Neutrophil (primary cell): Measurements from ENCODE around the gene C6orf15.

ENCODE experiments used
- H3K27ac ChIP-seq: fragments of 200-600 bp; sonication (generic); 2 replicates; pipeline ENCODE4 v1.5.1; 2016; ENCODE audit warnings: mild to moderate bottlenecking, moderate library complexity
- H3K27me3 ChIP-seq: fragments of 200-600 bp; sonication (generic); 2 replicates; pipeline ENCODE4 v1.6.0; 2016; ENCODE audit warnings: mild to moderate bottlenecking
- H3K36me3 ChIP-seq: fragments of 200-600 bp; sonication (generic); 2 replicates; pipeline ENCODE4 v1.5.1; 2017
- H3K4me1 ChIP-seq, 2 experiments: fragments of 200-600 bp in 1 of 2; sonication (generic) in 1 of 2; 1 replicate in 1 of 2; 2 replicates in 1 of 2; pipeline versions ENCODE4 v1.5.1 to v1.6.1; 2013 to 2016; ENCODE audit warnings: low read depth in 1 of 2, low read length in 1 of 2, mild to moderate bottlenecking in 1 of 2, moderate library complexity in 1 of 2; ENCODE audit not compliant: control insufficient read depth in 1 of 2, insufficient read depth in 1 of 2
- H3K4me3 ChIP-seq, 2 experiments: fragments of 200-600 bp in 1 of 2; sonication (generic) in 1 of 2; 1 replicate in 1 of 2; 2 replicates in 1 of 2; pipeline ENCODE4 v1.5.1; 2013 to 2016; ENCODE audit warnings: low read depth in 1 of 2, low read length in 1 of 2, mild to moderate bottlenecking in 1 of 2, moderate library complexity in 1 of 2
- H3K9me3 ChIP-seq: fragments of 200-600 bp; sonication (generic); 2 replicates; pipeline ENCODE4 v1.5.1; 2016
- TF ChIP-seq, protein P1 (sequence below): fragments of 200-600 bp; sonication (generic); IDR thresholded peaks from 2 replicates; pipeline ENCODE4 v1.5.1; 2016; ENCODE audit warnings: antibody characterized with exemption

Gene C6orf15

DNA sequence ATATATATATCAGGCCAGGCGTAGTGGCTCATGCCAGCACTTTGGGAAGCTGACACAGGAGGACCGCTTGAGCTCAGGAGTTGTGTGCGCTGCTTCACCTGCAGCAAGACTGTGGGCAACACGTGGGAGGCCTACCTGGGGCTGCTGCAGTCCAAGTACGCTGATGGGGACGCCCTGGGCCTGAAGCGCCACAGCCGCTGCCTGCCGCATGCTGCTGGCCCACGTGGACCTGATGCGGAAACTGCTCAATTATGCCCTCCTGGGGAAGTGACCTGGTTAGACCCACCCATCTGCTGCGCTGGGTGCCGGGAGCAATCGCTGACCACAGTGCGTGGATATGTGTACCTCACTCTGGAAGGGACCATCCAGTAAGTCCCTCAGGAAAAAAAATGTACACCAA, 28.3 kb upstream of the C6orf15 start:
- H3K4me1 ChIP-seq = peaks cover 4 to 5% of the 10 kb centered on the region in 2 experiments
- TF ChIP-seq, protein P1, sequence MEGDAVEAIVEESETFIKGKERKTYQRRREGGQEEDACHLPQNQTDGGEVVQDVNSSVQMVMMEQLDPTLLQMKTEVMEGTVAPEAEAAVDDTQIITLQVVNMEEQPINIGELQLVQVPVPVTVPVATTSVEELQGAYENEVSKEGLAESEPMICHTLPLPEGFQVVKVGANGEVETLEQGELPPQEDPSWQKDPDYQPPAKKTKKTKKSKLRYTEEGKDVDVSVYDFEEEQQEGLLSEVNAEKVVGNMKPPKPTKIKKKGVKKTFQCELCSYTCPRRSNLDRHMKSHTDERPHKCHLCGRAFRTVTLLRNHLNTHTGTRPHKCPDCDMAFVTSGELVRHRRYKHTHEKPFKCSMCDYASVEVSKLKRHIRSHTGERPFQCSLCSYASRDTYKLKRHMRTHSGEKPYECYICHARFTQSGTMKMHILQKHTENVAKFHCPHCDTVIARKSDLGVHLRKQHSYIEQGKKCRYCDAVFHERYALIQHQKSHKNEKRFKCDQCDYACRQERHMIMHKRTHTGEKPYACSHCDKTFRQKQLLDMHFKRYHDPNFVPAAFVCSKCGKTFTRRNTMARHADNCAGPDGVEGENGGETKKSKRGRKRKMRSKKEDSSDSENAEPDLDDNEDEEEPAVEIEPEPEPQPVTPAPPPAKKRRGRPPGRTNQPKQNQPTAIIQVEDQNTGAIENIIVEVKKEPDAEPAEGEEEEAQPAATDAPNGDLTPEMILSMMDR = no peak
- H3K27me3 ChIP-seq = peaks cover 19% of the 10 kb centered on the region

DNA sequence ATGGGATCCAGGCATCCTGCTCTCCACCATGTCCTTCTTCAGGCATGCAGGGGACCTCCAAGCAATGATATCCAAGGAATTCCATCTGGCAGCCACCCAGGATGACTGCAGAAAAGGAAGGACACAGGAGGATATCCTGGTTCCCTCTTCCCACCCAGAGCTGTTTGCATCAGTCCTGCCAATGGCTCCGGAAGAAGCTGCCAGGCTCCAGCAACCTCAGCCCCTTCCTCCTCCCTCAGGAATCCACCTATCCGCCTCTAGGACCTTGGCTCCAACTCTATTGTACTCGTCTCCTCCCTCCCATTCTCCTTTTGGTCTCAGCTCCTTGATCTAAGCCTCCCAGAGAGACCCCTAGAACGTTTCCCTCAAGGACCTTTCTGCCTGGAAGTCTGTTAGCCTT, 27.2 kb upstream of the C6orf15 start:
- H3K4me1 ChIP-seq = peaks cover 4 to 5% of the 10 kb centered on the region in 2 experiments
- peaks cover 14% of the 10 kb centered on the region for H3K36me3 ChIP-seq
- H3K9me3 ChIP-seq = no peaks in the 10 kb centered on the region
- TF ChIP-seq, protein P1 = no peak
- H3K27ac ChIP-seq = no peak overlapping the region
- no peak overlapping the region for H3K4me3 ChIP-seq
- H3K27me3 ChIP-seq = peaks cover 19% of the 10 kb centered on the region

More for the DNA sequence above, 28.3 kb upstream of the C6orf15 start:
- Histone ChIP-seq H3K4me3 (no peak overlapping the region), H3K9me3 (no peaks in the 10 kb centered on the region), H3K36me3 (peaks cover 20% of the 10 kb centered on the region), H3K27ac (no peak overlapping the region)

DNA sequence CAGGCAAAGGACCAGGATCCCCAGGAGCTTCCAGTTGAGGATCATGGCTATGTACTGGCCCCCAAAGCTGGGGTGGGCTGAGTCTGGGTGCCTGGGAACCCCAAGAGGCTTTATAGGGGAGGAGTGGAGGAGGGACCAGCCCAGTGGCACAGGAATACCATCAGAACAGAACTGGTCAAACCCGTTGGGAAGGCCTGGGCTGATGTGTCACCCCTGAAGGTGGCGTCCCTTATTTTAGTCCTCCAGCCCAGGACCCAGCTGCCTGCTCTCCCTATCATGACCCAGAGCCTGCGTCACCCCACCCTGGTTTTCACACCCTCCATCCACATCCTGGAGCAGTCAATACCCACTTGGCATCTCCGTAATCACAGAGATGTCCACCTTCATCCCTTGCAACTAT, 26.6 kb upstream of the C6orf15 start, which contains the start of gene PSORS1C2:
PSORS1C2 (minus strand) TSS at position 85 of the 400 bp plus-strand sequence; CDS start at position 45, 40 bp downstream.
- Histone ChIP-seq H3K27me3 (peaks cover 19% of the 10 kb centered on the region), H3K4me1 (peaks cover 4 to 5% of the 10 kb centered on the region in 2 experiments), H3K4me3 (no peak within 1 kb of the TSS), H3K9me3 (no peaks in the 10 kb centered on the region), H3K27ac (no peak within 1 kb of the TSS), H3K36me3 (peaks cover 11% of the 10 kb centered on the region)
- TF ChIP-seq, protein P1 = no peak

DNA sequence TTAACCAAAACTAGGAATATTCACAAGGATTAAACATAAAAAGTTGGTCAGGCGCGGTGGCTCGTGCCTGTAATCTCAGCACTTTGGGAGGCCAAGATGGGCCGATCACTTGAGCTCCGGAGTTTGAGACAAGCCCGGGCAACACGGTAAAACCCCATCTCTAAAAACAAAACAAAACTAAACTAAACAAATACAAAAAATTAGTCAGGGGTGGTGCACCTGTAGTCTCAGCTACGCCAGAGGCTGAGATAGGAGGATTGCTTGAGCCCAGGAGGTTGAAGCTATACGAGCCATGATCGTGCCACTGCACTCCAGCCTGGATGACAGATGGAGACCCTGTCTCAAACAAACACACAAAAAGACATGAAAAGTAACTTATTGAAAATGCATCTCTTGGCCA, 23.3 kb upstream of the C6orf15 start:
- no peaks in the 10 kb centered on the region for H3K36me3 ChIP-seq
- no peak overlapping the region for H3K27ac ChIP-seq
- TF ChIP-seq, protein P1 = no peak
- no peaks in the 10 kb centered on the region for H3K9me3 ChIP-seq
- peaks cover 4 to 5% of the 10 kb centered on the region in 2 experiments for H3K4me1 ChIP-seq
- peaks cover 19% of the 10 kb centered on the region for H3K27me3 ChIP-seq
- no peak overlapping the region for H3K4me3 ChIP-seq

DNA sequence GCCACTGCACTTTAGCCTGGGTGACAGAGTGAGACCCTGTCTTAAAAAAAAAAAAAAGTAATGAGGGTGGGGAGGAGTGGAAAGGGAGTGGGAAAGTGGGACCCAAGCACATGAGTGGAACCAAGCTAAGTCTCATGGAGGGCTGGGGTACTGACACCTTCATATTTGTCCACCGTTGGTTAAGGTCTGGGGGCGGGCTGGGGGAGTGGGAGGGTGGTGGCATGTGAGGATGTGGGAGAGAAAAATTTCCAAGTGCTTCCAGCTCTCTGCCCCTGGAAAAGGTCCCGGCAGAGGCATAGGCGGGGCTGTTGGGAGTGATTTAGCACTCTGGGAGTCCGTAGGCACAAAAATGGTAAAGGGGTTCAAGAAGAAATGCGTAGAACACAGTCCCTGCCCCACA, 20.4 kb upstream of the C6orf15 start:
- H3K4me3 ChIP-seq = no peak overlapping the region
- H3K9me3 ChIP-seq = no peaks in the 10 kb centered on the region
- H3K36me3 ChIP-seq = no peaks in the 10 kb centered on the region
- H3K27me3 ChIP-seq = peaks cover 22% of the 10 kb centered on the region
- peaks cover 4% of the 10 kb centered on the region in 2 experiments for H3K4me1 ChIP-seq
- TF ChIP-seq, protein P1 = no peak
- H3K27ac ChIP-seq = no peak overlapping the region

DNA sequence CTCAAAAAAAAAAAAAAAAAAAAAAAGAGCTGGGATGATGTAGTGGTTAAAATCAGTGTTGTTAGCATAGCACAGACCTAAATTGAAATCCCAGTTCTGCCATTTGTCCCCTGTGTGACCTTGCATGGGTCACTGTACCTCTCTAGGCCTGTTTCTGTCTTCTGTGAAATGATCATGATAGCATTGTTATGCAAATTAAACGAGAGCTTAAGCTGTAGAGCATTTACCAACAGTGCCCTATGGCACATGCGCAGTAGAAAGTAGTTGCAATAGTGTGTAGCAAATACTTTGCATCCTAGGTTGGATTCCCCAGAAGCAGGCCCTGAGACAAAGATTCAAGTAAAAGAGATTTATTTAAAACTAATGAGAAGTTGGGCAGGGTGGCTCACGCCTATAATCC, 19.2 kb upstream of the C6orf15 start:
- no peaks in the 10 kb centered on the region for H3K4me1 ChIP-seq
- no peaks in the 10 kb centered on the region for H3K36me3 ChIP-seq
- H3K27ac ChIP-seq = no peak overlapping the region
- no peaks in the 10 kb centered on the region for H3K9me3 ChIP-seq
- H3K4me3 ChIP-seq = no peak overlapping the region
- TF ChIP-seq, protein P1 = no peak
- H3K27me3 ChIP-seq = peaks cover 18% of the 10 kb centered on the region
